Measurements from ENCODE around the gene CENPP.

GRCh38 chr9:92530893-92531292 is 205.1 kb downstream of the CENPP start:
- no peak for TF ChIP-seq ZNF274 (IDR thresholded peaks at IDR 0.05; ENCODE audit: low read depth, low read length)
- TF ChIP-seq SUZ12 (IDR thresholded peaks at IDR 0.05; ENCODE audit: extremely low read depth, insufficient read depth, insufficient read length): no peak
